Stimulated activated CD8-positive, alpha-beta memory T cell treated with anti-CD3 and anti-CD28 coated beads, Interleukin-12 subunit alpha, Interleukin-12 subunit beta, amount 100 ng/mL, for 1 hour (primary cell): ENCODE data around the gene ENTPD6.
"Not testable (repeated sequence)": the region's sequence is repeated elsewhere in the genome, so short reads cannot be mapped to it uniquely, and the experiment has no call there.

Source experiments
- DNase-seq: peaks from one replicate; pipeline ENCODE4 v3.0.0-alpha.2; 2020; ENCODE audit warnings: low read depth

Gene ENTPD6

DNA sequence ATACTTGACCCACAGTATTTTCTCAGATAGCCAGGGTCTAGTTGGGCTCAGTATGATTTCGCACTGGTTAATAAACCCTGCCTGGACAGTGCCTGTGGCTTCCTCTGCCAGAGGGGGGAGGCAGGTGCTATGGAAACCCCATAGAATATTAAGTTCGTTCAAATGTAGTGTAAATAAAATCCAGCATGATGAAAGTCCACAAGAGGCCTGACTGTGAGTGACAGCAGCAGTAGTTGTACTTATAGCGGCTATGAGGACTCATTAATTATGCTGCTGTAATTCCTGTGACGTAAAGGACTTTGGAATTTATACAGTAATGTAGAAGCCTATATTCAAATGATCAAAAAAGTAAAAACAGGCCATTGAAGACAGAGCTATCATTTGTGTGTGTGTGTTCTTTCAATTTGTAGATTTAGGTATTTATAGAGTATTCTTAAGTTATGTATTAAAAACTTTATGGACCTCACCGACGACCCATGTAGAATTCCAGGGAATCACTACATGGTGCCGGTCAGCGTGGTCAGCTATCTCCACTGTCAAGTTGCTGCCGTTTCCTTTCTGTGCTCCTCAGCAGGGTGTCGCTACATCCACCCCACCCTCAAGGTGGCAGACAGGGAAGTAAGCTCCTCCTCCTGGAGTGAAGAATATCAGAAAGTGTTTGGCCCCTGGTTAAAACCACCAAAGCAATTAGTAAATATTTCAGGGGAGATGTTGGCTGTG, 62.4 kb downstream of the ENTPD6 start:
- DNase-seq, result no peak

GRCh38 chr20:25258476-25258805, 62.9 kb downstream of the ENTPD6 start:
- no peak for DNase-seq

DNA sequence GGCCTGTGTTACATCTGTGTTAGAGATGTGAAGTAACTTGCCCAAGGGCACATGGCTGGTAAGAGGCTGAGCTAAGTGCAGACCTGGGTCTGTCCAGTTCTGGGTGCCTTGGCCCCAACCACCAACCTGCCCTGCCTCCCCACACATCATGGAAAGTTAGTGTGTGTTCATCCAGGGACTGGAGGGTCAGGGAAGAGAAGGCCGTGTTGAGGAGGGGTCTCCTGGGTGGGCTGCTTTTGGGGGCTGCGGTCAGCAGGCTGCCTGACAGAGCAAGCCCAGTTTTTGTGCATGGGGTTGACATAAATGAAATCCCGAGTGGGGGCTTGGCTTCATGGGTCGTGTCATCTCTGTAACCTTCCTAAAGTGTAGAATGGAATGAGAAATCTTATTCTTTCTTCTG, 63.3 kb downstream of the ENTPD6 start:
- DNase-seq, result no peak

DNA sequence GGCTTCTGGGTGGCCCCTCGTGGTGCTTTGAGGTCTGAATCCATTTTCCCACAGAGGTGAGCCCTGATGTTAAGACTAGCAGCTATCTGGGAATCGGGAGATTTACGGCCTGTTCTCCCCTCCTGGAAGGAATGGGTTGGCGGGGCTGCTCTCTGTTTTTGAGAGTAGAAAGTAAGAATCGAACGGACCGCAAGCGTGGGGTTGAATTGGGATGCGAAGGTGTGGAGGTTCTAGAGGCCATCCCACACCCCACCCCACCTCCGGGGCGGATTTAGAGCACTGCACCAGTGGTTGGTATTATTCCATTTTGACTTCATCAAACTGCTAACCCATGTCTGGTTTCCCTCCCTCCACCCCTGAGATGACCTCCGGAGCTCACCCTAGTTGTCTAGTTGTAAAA, 63.8 kb downstream of the ENTPD6 start:
- DNase-seq, result no peak

- DNase-seq, result no peak
Observed at GRCh38 chr20:25259788-25260254, 64.3 kb downstream of the ENTPD6 start.

DNA sequence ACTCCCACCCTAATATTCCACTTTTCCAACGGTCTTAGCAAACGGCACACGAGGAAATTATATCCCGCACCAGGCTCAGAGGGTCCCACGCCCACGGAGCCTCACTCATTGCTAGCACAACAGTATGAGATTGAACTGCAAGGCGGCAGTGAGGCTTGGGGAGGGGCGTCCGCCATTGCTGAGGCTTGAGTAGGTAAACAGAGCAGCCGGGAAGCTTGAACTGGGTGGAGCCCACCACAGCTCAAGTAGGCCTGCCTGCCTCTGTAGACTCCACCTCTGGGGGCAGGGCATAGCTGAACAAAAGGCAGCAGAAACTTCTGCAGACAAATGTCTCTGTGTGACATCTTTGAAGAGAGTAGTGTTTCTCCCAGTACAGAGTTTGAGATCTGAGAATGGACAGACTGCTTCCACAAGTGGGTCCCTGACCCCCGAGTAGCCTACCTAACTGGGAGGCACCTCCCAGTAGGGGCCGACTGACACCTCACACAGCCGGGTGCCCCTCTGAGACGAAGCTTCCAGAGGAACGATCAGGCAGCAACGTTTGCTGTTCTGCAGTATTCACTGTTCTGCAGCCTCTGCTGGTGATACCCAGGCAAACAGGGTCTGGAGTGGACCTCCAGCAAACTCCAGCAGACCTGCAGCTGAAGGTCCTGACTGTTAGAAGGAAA, 65.4 kb downstream of the ENTPD6 start:
- not testable (repeated sequence) for DNase-seq

DNA sequence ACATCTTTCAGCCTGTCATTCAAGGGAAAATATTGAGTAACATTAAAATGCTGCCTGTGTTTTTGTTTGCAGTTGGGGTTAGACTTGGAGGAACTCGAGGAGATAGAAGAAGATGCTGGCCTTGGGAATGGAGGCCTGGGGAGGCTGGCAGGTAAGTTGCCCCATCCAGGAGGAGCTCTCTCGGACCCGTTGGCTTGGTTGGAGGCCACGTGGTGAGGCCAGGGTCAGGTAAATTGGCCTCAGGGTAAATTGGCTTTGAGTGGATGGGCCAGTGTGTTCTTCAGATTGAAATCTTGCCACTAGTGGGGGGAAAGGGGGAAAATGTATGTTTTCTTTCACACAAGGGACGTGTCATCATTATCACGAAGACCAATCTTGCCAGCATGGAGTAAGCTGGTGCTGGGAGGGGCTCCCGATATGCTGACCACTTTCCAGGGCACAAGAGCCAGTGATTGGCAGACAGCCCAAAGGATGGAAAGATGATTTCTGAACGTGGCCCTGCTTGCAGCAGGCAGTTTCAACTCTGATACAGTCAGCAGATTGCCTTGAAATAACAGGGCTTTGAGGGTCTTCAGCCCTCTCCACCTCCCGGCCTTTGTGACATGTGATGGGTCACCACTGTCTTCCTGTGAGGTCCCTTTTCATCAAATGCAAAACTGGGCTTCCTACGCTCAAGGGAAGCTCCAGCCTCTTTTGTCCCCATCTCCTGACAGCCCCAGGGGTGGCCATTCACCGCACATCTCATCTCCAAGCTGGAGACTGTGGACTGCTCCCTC, 73.7 kb downstream of the ENTPD6 start:
- no peak for DNase-seq

- DNase-seq, result no peak
Observed at GRCh38 chr20:25269833-25270170, 74.3 kb downstream of the ENTPD6 start.

DNA sequence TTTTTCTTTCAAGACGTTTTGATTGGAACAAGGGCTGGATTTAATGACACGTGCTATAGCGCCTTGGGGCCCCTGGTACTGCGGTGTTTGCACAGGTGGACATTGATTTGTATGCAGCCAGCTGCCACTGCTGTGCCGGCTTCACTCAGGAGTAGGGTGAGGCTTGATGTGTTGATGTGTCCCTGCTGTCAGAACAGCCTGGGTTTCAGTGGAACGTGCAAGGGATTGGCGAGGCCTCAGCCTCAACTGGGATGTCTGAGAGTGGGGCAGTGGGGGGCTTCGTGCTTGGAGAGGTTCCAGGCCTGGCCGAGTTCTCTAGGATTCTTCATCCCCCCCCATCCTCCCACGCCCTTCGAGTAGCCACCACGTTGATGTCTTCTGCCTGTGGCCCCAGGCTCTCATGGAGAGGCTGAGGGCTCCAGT, 75.3 kb downstream of the ENTPD6 start:
- no peak for DNase-seq

DNA sequence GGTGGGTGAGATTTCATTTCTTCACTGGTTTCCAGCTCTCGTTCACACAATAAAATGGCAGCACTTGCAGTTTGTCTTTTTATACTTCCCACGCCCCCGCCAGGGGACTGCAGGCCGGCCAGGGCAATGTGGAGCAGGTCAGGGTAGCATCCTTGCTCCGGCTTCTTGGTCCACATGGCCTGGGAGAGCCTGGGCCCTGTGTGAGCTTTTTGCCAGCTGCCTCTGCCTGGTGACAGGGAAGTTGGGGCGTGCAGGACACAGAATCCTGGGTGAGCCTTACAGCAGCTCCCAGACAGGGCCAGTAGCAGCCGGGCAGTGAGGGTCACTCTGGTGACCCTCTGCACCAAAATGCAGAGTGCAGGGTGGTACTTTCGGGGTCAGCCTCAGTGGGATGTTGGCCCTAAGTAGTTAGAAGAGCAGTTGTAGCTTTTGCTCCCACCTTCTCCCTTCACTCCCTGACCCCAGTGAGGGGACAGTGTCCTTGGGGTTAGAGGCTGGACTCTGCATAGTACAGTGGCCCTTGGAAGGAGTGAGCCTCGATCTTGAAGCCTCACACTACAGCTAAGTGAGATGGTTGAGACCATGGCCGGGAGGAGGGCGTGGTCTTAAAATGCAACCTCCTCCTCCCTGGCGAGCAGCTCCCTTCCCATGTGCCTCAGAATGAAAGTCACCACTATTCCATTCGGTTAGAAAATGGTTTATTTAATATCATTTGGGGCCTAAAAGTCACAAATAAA, 76.1 kb downstream of the ENTPD6 start:
- DNase-seq, result no peak

DNA sequence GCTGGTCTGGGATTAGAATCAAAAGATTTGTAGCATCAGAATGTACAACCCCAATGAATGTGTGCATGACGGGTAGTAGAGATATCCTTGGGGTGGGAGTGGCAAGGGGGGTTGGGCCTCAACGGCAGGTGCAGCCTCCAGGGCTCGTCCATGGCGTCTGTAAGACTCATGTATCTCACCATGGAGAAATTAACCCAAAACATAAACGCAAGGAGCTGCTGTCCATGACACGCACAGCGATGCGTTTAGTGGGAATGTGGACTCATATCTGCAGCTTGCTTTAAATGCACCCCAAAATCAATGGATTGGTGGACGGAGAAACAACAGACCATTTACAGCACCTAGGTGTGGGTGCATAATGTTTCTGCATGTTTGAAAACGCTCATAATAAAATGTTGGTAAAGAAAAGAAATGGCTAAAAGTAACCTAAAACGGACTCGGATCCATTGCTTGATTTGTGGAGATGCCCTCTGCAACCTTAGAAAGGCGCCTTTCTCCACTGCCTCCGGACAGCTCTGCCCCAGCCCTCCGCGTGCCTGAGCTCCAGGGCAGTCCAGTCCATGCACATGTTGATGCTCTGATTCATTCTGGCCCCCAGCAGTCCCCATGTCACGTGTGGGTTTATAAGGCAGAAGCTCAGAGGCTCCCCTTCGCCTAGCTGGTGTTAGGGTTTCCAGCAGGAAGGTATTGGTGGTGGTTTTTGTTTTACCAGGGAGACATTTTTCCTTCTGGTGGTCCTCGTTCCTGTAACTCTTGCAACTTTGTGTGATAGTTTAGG, 76.9 kb downstream of the ENTPD6 start:
- no peak for DNase-seq

- DNase-seq, result no peak
Observed at GRCh38 chr20:25273046-25273445, 77.5 kb downstream of the ENTPD6 start.

DNA sequence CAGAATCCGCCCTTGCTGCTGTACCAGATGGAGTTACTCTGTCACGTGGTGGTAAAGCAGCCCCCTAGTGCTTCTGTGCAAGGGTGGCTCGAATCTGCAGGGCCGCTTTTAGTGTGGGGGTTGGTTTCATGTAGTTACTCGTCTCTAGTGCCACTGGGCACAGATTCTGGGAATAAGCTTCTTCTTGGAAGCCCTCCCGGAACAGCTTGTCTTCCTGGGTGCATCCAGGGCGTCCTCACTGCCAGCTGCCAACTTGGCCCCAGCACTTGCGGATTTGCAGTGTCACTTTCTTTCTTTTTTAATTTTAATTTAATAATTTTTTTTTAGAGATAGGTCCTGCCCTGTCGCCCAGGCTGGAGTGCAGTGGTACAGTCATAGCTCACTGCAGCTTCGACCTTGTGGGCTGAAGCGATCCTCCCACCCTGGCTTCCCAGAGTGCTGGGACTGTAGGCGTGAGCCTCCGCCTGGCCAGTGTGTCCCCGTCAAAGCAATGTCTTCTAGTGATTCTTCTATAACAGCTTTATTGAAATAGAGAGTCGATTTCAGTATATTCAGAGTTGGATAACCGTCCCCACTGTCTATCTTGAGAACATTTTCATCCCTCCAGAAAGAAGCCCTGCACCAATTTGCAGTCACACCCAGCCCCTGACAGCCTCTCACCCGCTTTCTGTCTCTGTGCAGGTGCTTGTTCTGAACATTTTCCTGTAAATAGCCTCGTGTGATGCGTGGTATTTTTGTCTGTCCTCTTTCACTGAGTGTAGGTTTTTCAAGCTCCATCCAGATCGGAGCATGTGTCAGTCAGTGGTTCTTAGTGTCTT, 78.2 kb downstream of the ENTPD6 start:
- DNase-seq, result no peak

GRCh38 chr20:25274481-25274880, 79.0 kb downstream of the ENTPD6 start:
- no peak for DNase-seq

GRCh38 chr20:25274891-25275812, 79.6 kb downstream of the ENTPD6 start:
- DNase-seq, result no peak

GRCh38 chr20:25275813-25276532, 80.5 kb downstream of the ENTPD6 start:
- DNase-seq, result no peak
